Measurements from ENCODE around the gene ANKEF1.

DNA sequence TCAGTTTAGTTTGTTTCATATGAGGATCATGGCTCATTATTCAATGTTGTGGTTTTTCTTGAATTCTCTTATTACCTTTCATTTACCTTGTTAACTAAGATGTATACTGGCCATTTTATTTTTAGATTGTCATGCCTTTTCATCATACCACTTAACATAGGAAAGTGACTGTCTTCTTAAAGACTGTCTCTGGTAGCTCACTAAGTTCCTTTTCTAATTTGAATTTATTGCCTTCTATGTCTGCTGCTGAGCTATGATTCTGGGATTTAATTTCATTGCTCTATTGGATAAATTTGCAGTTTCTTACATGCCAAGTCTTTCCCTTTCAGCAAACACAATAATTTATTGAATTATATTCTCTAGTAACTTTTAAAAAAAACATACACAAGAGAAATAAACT lies 49.5 kb upstream of the ANKEF1 start:
- TF ChIP-seq, protein P1, sequence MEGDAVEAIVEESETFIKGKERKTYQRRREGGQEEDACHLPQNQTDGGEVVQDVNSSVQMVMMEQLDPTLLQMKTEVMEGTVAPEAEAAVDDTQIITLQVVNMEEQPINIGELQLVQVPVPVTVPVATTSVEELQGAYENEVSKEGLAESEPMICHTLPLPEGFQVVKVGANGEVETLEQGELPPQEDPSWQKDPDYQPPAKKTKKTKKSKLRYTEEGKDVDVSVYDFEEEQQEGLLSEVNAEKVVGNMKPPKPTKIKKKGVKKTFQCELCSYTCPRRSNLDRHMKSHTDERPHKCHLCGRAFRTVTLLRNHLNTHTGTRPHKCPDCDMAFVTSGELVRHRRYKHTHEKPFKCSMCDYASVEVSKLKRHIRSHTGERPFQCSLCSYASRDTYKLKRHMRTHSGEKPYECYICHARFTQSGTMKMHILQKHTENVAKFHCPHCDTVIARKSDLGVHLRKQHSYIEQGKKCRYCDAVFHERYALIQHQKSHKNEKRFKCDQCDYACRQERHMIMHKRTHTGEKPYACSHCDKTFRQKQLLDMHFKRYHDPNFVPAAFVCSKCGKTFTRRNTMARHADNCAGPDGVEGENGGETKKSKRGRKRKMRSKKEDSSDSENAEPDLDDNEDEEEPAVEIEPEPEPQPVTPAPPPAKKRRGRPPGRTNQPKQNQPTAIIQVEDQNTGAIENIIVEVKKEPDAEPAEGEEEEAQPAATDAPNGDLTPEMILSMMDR (conservative IDR thresholded peaks at IDR 0.05; ENCODE audit: low read depth, low read length), result no peak
- no peak for TF ChIP-seq EZH2 (IDR thresholded peaks at IDR 0.05; ENCODE audit: low read length, unreplicated experiment)
- TF ChIP-seq EZH2phosphoT487 (IDR thresholded peaks at IDR 0.05; ENCODE audit: borderline replicate concordance, low read length), result no peak

All from PC-3 (cell line).